Heart left ventricle (tissue), 16 donors: ENCODE data around the gene ADGRB2. TPM values are rescaled to one million over a fixed set of nuclear protein-coding genes. Genes with fewer than 3 reads are reported as not detected.
A peak's percentile ranks its signal among the peaks of the same experiment; 100 is the strongest.

Source experiments
- ATAC-seq, 4 donors: fragments of 200-7000 bp; cut with Tn5 transposase; one replicate each; pipeline ENCODE4 v1.9.1; 2020 to 2022; ENCODE audit warnings: moderate library complexity in 4 of 4, mild to moderate bottlenecking in 3 of 4, moderate number of reproducible peaks in 1 of 4
- DNase-seq, 5 donors: peaks; one replicate each; pipeline ENCODE4 v3.0.0-alpha.2; 2020
- H3K27ac ChIP-seq, 12 donors: fragments of 200-600 bp; sonication (generic) in 4 of 12; one replicate each; pipeline versions ENCODE4 v1.5.0 to v1.8.0; 2016 to 2022; ENCODE audit warnings: mild to moderate bottlenecking in 2 of 12
- H3K27me3 ChIP-seq, 9 donors: fragments of 200-600 bp; sonication (generic) in 2 of 9; one replicate each; pipeline versions ENCODE4 v1.5.1 to v1.8.0; 2016 to 2022; ENCODE audit warnings: mild to moderate bottlenecking in 3 of 9
- H3K36me3 ChIP-seq, 9 donors: fragments of 200-600 bp; sonication (generic) in 2 of 9; one replicate each; pipeline versions ENCODE4 v1.5.0 to v1.8.0; 2018 to 2022; ENCODE audit warnings: mild to moderate bottlenecking in 2 of 9
- H3K4me1 ChIP-seq, 12 donors: fragments of 200-600 bp; sonication (generic) in 4 of 12; one replicate each; pipeline versions ENCODE4 v1.5.0 to v1.8.0; 2016 to 2022; ENCODE audit warnings: mild to moderate bottlenecking in 3 of 12
- H3K4me3 ChIP-seq, 12 donors: fragments of 200-600 bp; sonication (generic) in 4 of 12; one replicate each; pipeline versions ENCODE4 v1.5.0 to v1.8.0; 2017 to 2022; ENCODE audit warnings: mild to moderate bottlenecking in 9 of 12, moderate library complexity in 4 of 12
- H3K9me3 ChIP-seq, 12 donors: fragments of 200-600 bp; sonication (generic) in 4 of 12; one replicate each; pipeline versions ENCODE4 v1.5.0 to v1.8.0; 2016 to 2022; ENCODE audit warnings: mild to moderate bottlenecking in 1 of 12
- POLR2A ChIP-seq, 2 donors: fragments of 450-650 bp; IDR thresholded peaks; one replicate each; pipeline ENCODE4 v1.6.1; 2017; ENCODE audit warnings: antibody characterized with exemption in 2 of 2, mild to moderate bottlenecking in 2 of 2, moderate library complexity in 2 of 2
- WGBS, 4 donors: extraction: QIAGEN DNeasy Blood & Tissue Kit in 2 of 4; methylation state at CpG; one replicate each; pipeline versions ENCODE4 v1.1.5 to v1.1.7; 2013 to 2018; 5-methylcytosine and 5-hydroxymethylcytosine counted together
- intact Hi-C, 10 donors: fragments of 100-400 bp; cut with DNase I; formaldehyde crosslinking; loops; one replicate each; pipeline versions ENCODE4 v1.11.1 to v1.14.2; 2022
- polyA plus RNA-seq, 2 donors: library from polyadenylated mRNA; stranded (reverse); fragments of 200-250 nt; gene quantifications; one replicate each; pipeline ENCODE4 v1.2.3, GENCODE V29; 2013
- total RNA-seq, 9 donors: library from RNA; depleted of rRNA in 2 of 9; stranded (reverse); fragments of >200 nt in 2 of 9; fragmentation: NEBNext Ultra II Directional in 3 of 9; extraction: Animal tissue kit (Norgen Biotek cat#: 25700) in 3 of 9; gene quantifications; one replicate each; pipeline versions ENCODE4 v1.1.0 to v1.2.4, GENCODE V29; 2016 to 2023
- TF ChIP-seq, protein P1 (sequence below), 12 donors: fragments of 200-600 bp; sonication (generic) in 4 of 12; IDR thresholded peaks; one replicate each; pipeline versions ENCODE4 v1.5.0 to v1.8.0; 2018 to 2022; ENCODE audit warnings: antibody characterized with exemption in 12 of 12, mild to moderate bottlenecking in 5 of 12
- donor health status: ischemic (EF 13 %, LVEDD 7.1; RV severe dilation, severe dysfunction).
- donor health status: healthy with polysubstance abuse.
- donor health status: DM: no; HTN: yes; CAD: no.
- donor health status: DM: no; HTN: no; CAD: no.
- donor health status: ischemic (EF 25% LVEDD 6.9; RV normal size, moderate dysfunction).
- donor health status: ischemic (EF 25% LVEDD 5.7; RV mildly dilated, moderate dysfunction).
- donor health status: healthy.
- donor health status: DM: yes; HTN: yes; CAD: no.
- donor health status: ischemic (EF 35%, LVEDD 5.7; RV mildly dilated, moderate dysfunction).
- donor health status: nonischemic (EF 11% LVEDD 7.7; RV severe dilation, severe dysfunction).
- donor health status: DM: yes; HTN: yes; CAD: no.
- donor health status: PGD.
- donor health status: ischemic (EF 29% LVEDD 5.4; RV normal size, mild dysfunction).
- donor health status: nonischemic (EF 23%, LVEDD 6.1; RV moderate dilation, normal function).

ADGRB2 gene
- total and polyA plus RNA-seq, 11 donors, result 1.1 to 18.5 (median 9.6) TPM

DNA sequence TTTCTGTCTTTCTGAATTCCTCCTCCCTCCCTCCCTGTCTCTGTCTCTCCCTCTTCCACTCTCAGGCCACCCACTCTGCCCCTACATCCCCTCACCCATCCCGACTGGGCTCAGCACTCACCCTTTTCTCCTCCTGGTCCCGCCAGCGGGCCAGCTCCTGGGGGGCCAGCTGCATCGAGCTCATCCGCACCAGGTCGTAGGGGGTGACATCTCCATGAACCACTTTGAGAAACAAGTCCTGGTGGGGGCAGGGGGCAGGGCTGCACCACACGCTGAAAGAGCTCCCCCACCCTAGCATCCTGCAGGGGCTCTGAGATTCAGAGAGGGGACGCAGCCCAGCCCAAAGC lies 33.9 kb upstream of the ADGRB2 start:
- TF ChIP-seq, protein P1, sequence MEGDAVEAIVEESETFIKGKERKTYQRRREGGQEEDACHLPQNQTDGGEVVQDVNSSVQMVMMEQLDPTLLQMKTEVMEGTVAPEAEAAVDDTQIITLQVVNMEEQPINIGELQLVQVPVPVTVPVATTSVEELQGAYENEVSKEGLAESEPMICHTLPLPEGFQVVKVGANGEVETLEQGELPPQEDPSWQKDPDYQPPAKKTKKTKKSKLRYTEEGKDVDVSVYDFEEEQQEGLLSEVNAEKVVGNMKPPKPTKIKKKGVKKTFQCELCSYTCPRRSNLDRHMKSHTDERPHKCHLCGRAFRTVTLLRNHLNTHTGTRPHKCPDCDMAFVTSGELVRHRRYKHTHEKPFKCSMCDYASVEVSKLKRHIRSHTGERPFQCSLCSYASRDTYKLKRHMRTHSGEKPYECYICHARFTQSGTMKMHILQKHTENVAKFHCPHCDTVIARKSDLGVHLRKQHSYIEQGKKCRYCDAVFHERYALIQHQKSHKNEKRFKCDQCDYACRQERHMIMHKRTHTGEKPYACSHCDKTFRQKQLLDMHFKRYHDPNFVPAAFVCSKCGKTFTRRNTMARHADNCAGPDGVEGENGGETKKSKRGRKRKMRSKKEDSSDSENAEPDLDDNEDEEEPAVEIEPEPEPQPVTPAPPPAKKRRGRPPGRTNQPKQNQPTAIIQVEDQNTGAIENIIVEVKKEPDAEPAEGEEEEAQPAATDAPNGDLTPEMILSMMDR (IDR thresholded peaks at IDR 0.05), result no peak
- no peak for TF ChIP-seq POLR2A (IDR thresholded peaks at IDR 0.05)
- peaks cover 0 to 10% (median 0%) of the 10 kb centered on the region in 12 donors for H3K4me1 ChIP-seq
- H3K9me3 ChIP-seq, result no peaks in the 10 kb centered on the region
- no peak overlapping the region for H3K4me3 ChIP-seq
- peaks cover 0 to 15% (median 0%) of the 10 kb centered on the region in 9 donors for H3K27me3 ChIP-seq
- no peak overlapping the region for H3K27ac ChIP-seq
- 68 to 74% (median 69%) methylated on average over 7 to 8 of the region's 8 CpGs for WGBS, 4 donors
- no peak for DNase-seq
- no peak for ATAC-seq
- H3K36me3 ChIP-seq, result no peaks in the 10 kb centered on the region
- intact Hi-C loops, result loop anchor here in 5 of 10 donors (10.0 kb wide), 2 partner anchors 167 to 233 kb away; no protein-coding TSS in a partner anchor

DNA sequence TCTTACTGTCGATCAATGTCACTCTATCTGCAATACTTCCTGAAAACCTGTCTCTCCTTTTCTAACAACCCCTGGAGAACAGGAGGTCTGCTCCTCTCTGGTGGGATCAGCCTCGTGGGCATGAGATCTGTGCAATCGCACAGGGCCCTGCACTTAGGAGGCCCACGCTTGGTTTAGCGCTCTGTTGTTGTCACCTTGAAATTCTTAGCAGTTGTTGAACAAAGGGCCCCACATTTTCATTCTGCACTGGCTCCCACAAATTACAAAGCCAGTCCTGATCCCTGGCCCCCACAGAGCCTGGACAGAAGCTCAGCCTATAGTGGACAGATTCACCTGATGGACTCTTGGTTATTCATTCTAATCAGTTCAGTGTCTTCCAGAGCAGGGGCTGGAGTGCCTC lies 33.1 kb upstream of the ADGRB2 start:
- DNase-seq (no peak), ATAC-seq (no peak)
- H3K4me3 ChIP-seq, result no peak overlapping the region
- H3K27me3 ChIP-seq, result peaks cover 0 to 15% (median 0%) of the 10 kb centered on the region in 9 donors
- TF ChIP-seq, protein P1 (IDR thresholded peaks at IDR 0.05), result no peak
- TF ChIP-seq POLR2A (IDR thresholded peaks at IDR 0.05), result no peak
- no peak overlapping the region for H3K27ac ChIP-seq
- WGBS, 4 donors, result 83 to 90% (median 87%) methylated on average over 5 of the region's 5 CpGs
- intact Hi-C loops, result loop anchor here in 5 of 10 donors (10.0 kb wide), 2 partner anchors 168 to 232 kb away; no protein-coding TSS in a partner anchor
- H3K36me3 ChIP-seq, result no peaks in the 10 kb centered on the region
- H3K9me3 ChIP-seq, result no peaks in the 10 kb centered on the region
- H3K4me1 ChIP-seq, result peaks cover 0 to 6% (median 0%) of the 10 kb centered on the region in 12 donors

DNA sequence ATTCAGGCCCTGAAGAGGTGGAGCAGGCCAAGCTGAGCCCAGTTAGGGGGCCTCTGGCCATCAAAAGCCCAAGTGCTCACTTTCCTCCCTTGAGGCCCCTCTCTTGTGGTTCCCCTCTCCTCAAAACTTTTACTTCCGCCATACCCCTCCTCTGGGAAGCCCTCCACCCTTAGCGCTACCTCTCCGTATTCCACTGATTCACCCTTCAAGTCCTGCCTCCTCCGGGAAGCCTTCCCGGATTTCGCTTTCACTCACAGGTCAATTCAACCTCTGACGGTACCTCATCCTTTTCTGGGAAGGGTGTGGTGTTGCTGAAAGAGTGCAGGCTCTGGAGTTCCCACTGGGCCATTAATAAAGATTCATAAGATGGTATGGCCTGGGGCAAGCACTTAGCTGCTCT lies 32.6 kb upstream of the ADGRB2 start:
- Histone ChIP-seq H3K27me3 (peaks cover 0 to 15% (median 0%) of the 10 kb centered on the region in 9 donors), H3K36me3 (no peaks in the 10 kb centered on the region), H3K4me3 (no peak overlapping the region), H3K9me3 (no peaks in the 10 kb centered on the region), H3K27ac (no peak overlapping the region), H3K4me1 (peaks cover 0 to 1% (median 0%) of the 10 kb centered on the region in 12 donors)
- TF ChIP-seq POLR2A (IDR thresholded peaks at IDR 0.05), result no peak
- TF ChIP-seq, protein P1 (IDR thresholded peaks at IDR 0.05), result no peak
- 87 to 94% (median 89%) methylated on average over 7 of the region's 7 CpGs for WGBS, 4 donors
- intact Hi-C loops, result loop anchor here in 5 of 10 donors (10.0 kb wide), 2 partner anchors 168 to 232 kb away; no protein-coding TSS in a partner anchor
- DNase-seq, result no peak
- no peak for ATAC-seq

DNA sequence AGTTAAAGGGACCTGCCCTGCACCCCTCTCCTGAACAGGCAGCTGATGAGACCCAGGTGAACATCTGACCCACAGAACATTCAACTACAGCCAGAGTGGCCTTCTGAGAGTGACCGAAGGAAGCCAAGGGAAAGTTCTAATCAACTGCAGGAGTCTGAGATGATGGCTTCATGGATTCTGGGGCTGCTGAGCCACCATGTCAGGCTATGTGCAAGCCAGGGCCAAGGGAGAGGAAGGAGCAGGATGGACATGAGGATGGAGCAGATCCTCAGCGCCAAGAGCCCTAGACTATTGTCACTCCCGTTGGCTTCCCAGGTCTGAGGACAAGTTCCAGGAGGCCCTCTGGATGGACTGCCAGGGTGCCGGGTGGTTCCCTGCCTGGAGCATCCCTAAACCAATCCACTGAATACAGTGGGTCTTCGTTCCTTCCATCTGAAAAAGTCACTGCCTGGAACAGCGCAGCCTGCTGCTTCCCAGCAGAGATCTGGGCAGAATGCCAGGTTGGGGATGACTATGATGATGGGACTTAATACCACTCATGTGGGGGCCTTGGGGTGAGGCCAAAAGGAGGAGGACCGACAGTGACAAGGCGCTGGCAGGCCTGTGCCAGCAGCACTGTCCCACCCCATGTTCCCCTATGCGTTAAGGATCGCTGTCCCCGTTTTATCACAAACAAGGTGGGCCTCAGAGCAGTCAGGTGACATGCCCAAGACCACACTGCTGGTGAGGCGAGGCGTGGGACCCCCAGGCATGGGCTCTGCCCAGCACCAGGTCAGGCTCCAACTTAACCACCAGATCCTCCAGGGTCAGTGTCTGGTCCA lies 31.9 kb upstream of the ADGRB2 start:
- H3K9me3 ChIP-seq, result no peaks in the 10 kb centered on the region
- peaks cover 0 to 15% (median 0%) of the 10 kb centered on the region in 9 donors for H3K27me3 ChIP-seq
- intact Hi-C loops, result loop anchor here in 5 of 10 donors (10.0 kb wide), 2 partner anchors 169 to 231 kb away; no protein-coding TSS in a partner anchor
- 54 to 64% (median 59%) methylated on average over 12 to 13 of the region's 13 CpGs for WGBS, 4 donors
- ATAC-seq, result peak in 2 of 4 donors; percentile 39 to 40
- H3K27ac ChIP-seq, result no peak overlapping the region
- H3K36me3 ChIP-seq, result no peaks in the 10 kb centered on the region
- peak in 3 of 5 donors; percentile 38 to 60 (median 41) for DNase-seq
- no peak for TF ChIP-seq POLR2A (IDR thresholded peaks at IDR 0.05)
- TF ChIP-seq, protein P1 (IDR thresholded peaks at IDR 0.05), result no peak
- H3K4me3 ChIP-seq, result no peak overlapping the region
- H3K4me1 ChIP-seq, result no peaks in the 10 kb centered on the region
